ENCODE results near the gene CCHCR1.

- TF ChIP-seq POLR2A (IDR thresholded peaks at IDR 0.05) (no peak), CTCF (IDR thresholded peaks at IDR 0.05) (no peak)
Measured at GRCh38 chr6:31154436-31154835, 3.2 kb downstream of the CCHCR1 start.
